HEK293 (cell line): Measurements from ENCODE around the gene AMOTL2.

Experiments
- CTCF ChIA-PET: fragments of 350-600 bp; formaldehyde crosslinking; extraction: SDS; loops from one replicate; lab custom pipeline; 2021; ENCODE audit warnings: antibody characterized with exemption; lab: Yijun Ruan, JAX
- POLR2A ChIA-PET: fragments of 300-600 bp; formaldehyde crosslinking; extraction: SDS; loops from one replicate; lab custom pipeline; 2020; ENCODE audit warnings: antibody characterized with exemption, inconsistent platforms; lab: Yijun Ruan, JAX
- H3K27ac ChIP-seq: fragments of 200-500 bp; sonication (Bioruptor generic); 2 replicates; pipeline ENCODE4 v1.5.1; 2014; ENCODE audit warnings: low read depth, low read length, control low read depth, inconsistent platforms; ENCODE audit errors: extremely low read depth
- H3K36me3 ChIP-seq, 2 experiments: fragments of 200-500 bp in 1 of 2; sonication (Bioruptor generic) in 1 of 2; 1 replicate in 1 of 2; 2 replicates in 1 of 2; pipeline ENCODE4 v1.5.1; 2014 to 2017; ENCODE audit warnings: inconsistent platforms in 2 of 2, low read length in 2 of 2; ENCODE audit not compliant: control insufficient read depth in 2 of 2, insufficient read depth in 1 of 2
- H3K4me1 ChIP-seq: fragments of 200-500 bp; sonication (Bioruptor generic); 2 replicates; pipeline ENCODE4 v1.5.1; 2014; ENCODE audit warnings: mild to moderate bottlenecking, low read length, inconsistent platforms; ENCODE audit not compliant: control insufficient read depth, insufficient read depth
- H3K4me3 ChIP-seq: 2 replicates; pipeline ENCODE4 v1.5.1; 2011; ENCODE audit warnings: low read depth, mild to moderate bottlenecking, control low read depth, low read length, moderate library complexity
- H3K9me3 ChIP-seq: fragments of 200-500 bp; sonication (Bioruptor generic); 2 replicates; pipeline ENCODE4 v1.5.1; 2014; ENCODE audit warnings: low read depth, low read length, inconsistent platforms; ENCODE audit not compliant: control insufficient read depth, insufficient read depth
- EGR2 ChIP-seq: fragments of 450-650 bp; formaldehyde crosslinking; IDR thresholded peaks from 2 replicates; pipeline ENCODE4 v1.5.1; 2016; ENCODE audit warnings: low read depth, missing biosample characterization, missing genetic modification characterization
- GLI4 ChIP-seq: fragments of 450-650 bp; formaldehyde crosslinking; IDR thresholded peaks from 2 replicates; pipeline ENCODE4 v1.5.1; 2016; ENCODE audit warnings: missing biosample characterization, missing genetic modification characterization
- RBAK ChIP-seq: fragments of 450-650 bp; formaldehyde crosslinking; IDR thresholded peaks from 2 replicates; pipeline ENCODE4 v1.5.1; 2016; ENCODE audit warnings: missing biosample characterization, missing genetic modification characterization
- WT1 ChIP-seq: fragments of 450-650 bp; formaldehyde crosslinking; IDR thresholded peaks from 2 replicates; pipeline ENCODE4 v1.5.1; 2016; ENCODE audit warnings: missing biosample characterization, missing genetic modification characterization
- ZNF121 ChIP-seq: fragments of 450-650 bp; formaldehyde crosslinking; IDR thresholded peaks from 2 replicates; pipeline ENCODE4 v1.5.1; 2016; ENCODE audit warnings: missing biosample characterization, missing genetic modification characterization
- ZNF184 ChIP-seq: fragments of 450-650 bp; IDR thresholded peaks from 2 replicates; pipeline ENCODE4 v1.5.1; 2018; ENCODE audit warnings: missing biosample characterization, mild to moderate bottlenecking, missing genetic modification characterization
- ZNF274 ChIP-seq, 2 experiments: fragments of 200-500 bp in 1 of 2; fragments of 450-650 bp in 1 of 2; sonication (Bioruptor generic) in 1 of 2; formaldehyde crosslinking in 1 of 2; IDR thresholded peaks; 2 replicates each; pipeline versions ENCODE4 v1.5.1 to v1.6.1; 2014 to 2016; ENCODE audit warnings: borderline replicate concordance in 1 of 2, inconsistent platforms in 1 of 2, low read length in 1 of 2, missing biosample characterization in 1 of 2, missing genetic modification characterization in 1 of 2
- ZNF350 ChIP-seq: fragments of 450-650 bp; formaldehyde crosslinking; IDR thresholded peaks from 2 replicates; pipeline ENCODE4 v1.5.0; 2017; ENCODE audit warnings: missing biosample characterization, mild to moderate bottlenecking, missing genetic modification characterization
- ZNF366 ChIP-seq: fragments of 450-650 bp; formaldehyde crosslinking; conservative IDR thresholded peaks from 2 replicates; pipeline ENCODE4 v1.5.1; 2016; ENCODE audit warnings: missing biosample characterization, missing genetic modification characterization
- ZNF394 ChIP-seq: fragments of 450-650 bp; formaldehyde crosslinking; IDR thresholded peaks from 2 replicates; pipeline ENCODE4 v1.5.1; 2016; ENCODE audit warnings: missing biosample characterization, missing genetic modification characterization, mild to moderate bottlenecking, moderate library complexity, borderline replicate concordance
- ZNF548 ChIP-seq: fragments of 450-650 bp; formaldehyde crosslinking; IDR thresholded peaks from 2 replicates; pipeline ENCODE4 v1.5.1; 2016; ENCODE audit warnings: missing biosample characterization, missing genetic modification characterization
- ZNF571 ChIP-seq: fragments of 450-650 bp; formaldehyde crosslinking; IDR thresholded peaks from 2 replicates; pipeline ENCODE4 v1.5.0; 2017; ENCODE audit warnings: missing biosample characterization, missing genetic modification characterization
- ZNF585B ChIP-seq: fragments of 450-650 bp; formaldehyde crosslinking; IDR thresholded peaks from 2 replicates; pipeline ENCODE4 v1.5.1; 2016; ENCODE audit warnings: missing biosample characterization, missing genetic modification characterization
- ZNF596 ChIP-seq: fragments of 450-650 bp; IDR thresholded peaks from 2 replicates; pipeline ENCODE4 v1.5.0; 2018; ENCODE audit warnings: missing biosample characterization, mild to moderate bottlenecking, missing genetic modification characterization, moderate library complexity
- ZNF660 ChIP-seq: fragments of 450-650 bp; IDR thresholded peaks from 2 replicates; pipeline ENCODE4 v1.5.1; 2018; ENCODE audit warnings: missing biosample characterization, mild to moderate bottlenecking, missing genetic modification characterization
- ZNF747 ChIP-seq: fragments of 450-650 bp; formaldehyde crosslinking; IDR thresholded peaks from 2 replicates; pipeline ENCODE4 v1.5.1; 2016; ENCODE audit warnings: missing biosample characterization, missing genetic modification characterization
- ZNF768 ChIP-seq: fragments of 450-650 bp; formaldehyde crosslinking; IDR thresholded peaks from 2 replicates; pipeline ENCODE4 v1.5.1; 2018; ENCODE audit warnings: missing biosample characterization, mild to moderate bottlenecking, missing genetic modification characterization
- ZNF837 ChIP-seq: fragments of 450-650 bp; formaldehyde crosslinking; IDR thresholded peaks from 2 replicates; pipeline ENCODE4 v1.5.1; 2016; ENCODE audit warnings: missing biosample characterization, missing genetic modification characterization
- TF ChIP-seq, protein P1 (sequence below): fragments of 450-650 bp; formaldehyde crosslinking; IDR thresholded peaks from 2 replicates; pipeline ENCODE4 v1.5.1; 2016; ENCODE audit warnings: missing biosample characterization, missing genetic modification characterization
- TF ChIP-seq, protein P2 (sequence below): fragments of 450-650 bp; formaldehyde crosslinking; IDR thresholded peaks from 2 replicates; pipeline ENCODE4 v1.5.0; 2017; ENCODE audit warnings: missing biosample characterization, missing genetic modification characterization, borderline replicate concordance
- TF ChIP-seq, protein P3 (sequence below): fragments of 450-650 bp; formaldehyde crosslinking; IDR thresholded peaks from 2 replicates; pipeline ENCODE4 v1.5.1; 2016; ENCODE audit warnings: missing biosample characterization, missing genetic modification characterization
- TF ChIP-seq, protein P4 (sequence below): fragments of 450-650 bp; formaldehyde crosslinking; IDR thresholded peaks from 2 replicates; pipeline ENCODE4 v1.5.1; 2016; ENCODE audit warnings: missing biosample characterization, missing genetic modification characterization
- TF ChIP-seq, protein P5 (sequence below): IDR thresholded peaks from 2 replicates; pipeline ENCODE4 v1.6.1; 2011; ENCODE audit warnings: mild to moderate bottlenecking, low read depth, low read length, borderline replicate concordance
- TF ChIP-seq, protein P6 (sequence below): fragments of 450-650 bp; formaldehyde crosslinking; IDR thresholded peaks from 2 replicates; pipeline ENCODE4 v1.5.1; 2016; ENCODE audit warnings: missing biosample characterization, missing genetic modification characterization

AMOTL2 gene

DNA sequence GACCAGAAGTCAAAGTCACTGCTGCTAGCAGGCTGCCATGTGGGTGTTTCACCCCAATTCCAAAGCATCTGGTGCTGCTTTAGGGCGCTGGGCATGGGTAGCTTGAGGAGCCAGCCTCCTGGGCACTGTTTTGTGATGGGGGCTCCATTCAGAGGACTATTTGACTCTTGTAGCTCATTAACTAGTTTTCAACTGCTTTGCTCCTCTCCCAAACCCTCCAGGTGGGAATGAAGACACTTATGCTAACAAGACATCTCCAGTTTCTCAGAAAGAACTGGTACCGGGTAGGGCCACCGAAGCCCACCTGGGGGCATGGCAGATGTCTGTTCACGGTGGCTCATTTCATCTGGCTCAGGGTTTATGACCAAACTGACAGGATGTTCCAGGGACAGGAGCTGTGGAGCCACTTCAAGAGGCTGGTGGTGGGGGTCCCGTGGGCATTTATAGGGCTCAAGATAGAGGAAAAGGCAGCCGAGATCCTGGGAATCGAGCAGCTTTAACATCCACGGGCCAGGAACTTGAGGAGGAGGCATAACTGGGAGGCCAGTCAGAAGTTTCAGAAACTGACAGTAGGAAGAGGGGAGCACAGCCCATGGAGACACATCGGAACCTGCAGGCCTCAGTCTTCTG lies 17.7 kb downstream of the AMOTL2 start (continued):
- no peak for TF ChIP-seq WT1 (tag by site-specific recombination)
- no peak for TF ChIP-seq ZNF366 (tag by site-specific recombination)
- TF ChIP-seq ZNF571 (tag by site-specific recombination): no peak
- TF ChIP-seq ZNF274 (IDR thresholded peaks at IDR 0.05; ENCODE audit: low read length): no peak
- TF ChIP-seq ZNF274 (tag by site-specific recombination; IDR thresholded peaks at IDR 0.05; ENCODE audit: borderline replicate concordance): no peak
- TF ChIP-seq, protein P1, sequence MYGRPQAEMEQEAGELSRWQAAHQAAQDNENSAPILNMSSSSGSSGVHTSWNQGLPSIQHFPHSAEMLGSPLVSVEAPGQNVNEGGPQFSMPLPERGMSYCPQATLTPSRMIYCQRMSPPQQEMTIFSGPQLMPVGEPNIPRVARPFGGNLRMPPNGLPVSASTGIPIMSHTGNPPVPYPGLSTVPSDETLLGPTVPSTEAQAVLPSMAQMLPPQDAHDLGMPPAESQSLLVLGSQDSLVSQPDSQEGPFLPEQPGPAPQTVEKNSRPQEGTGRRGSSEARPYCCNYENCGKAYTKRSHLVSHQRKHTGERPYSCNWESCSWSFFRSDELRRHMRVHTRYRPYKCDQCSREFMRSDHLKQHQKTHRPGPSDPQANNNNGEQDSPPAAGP (tag by site-specific recombination): no peak
- no peak for TF ChIP-seq ZNF768 (tag by site-specific recombination)
- TF ChIP-seq, protein P2, sequence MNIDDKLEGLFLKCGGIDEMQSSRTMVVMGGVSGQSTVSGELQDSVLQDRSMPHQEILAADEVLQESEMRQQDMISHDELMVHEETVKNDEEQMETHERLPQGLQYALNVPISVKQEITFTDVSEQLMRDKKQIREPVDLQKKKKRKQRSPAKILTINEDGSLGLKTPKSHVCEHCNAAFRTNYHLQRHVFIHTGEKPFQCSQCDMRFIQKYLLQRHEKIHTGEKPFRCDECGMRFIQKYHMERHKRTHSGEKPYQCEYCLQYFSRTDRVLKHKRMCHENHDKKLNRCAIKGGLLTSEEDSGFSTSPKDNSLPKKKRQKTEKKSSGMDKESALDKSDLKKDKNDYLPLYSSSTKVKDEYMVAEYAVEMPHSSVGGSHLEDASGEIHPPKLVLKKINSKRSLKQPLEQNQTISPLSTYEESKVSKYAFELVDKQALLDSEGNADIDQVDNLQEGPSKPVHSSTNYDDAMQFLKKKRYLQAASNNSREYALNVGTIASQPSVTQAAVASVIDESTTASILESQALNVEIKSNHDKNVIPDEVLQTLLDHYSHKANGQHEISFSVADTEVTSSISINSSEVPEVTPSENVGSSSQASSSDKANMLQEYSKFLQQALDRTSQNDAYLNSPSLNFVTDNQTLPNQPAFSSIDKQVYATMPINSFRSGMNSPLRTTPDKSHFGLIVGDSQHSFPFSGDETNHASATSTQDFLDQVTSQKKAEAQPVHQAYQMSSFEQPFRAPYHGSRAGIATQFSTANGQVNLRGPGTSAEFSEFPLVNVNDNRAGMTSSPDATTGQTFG (tag by site-specific recombination): no peak
- no peak for TF ChIP-seq ZNF596 (tag by site-specific recombination)
- TF ChIP-seq, all 188 proteins: peak for 0

DNA sequence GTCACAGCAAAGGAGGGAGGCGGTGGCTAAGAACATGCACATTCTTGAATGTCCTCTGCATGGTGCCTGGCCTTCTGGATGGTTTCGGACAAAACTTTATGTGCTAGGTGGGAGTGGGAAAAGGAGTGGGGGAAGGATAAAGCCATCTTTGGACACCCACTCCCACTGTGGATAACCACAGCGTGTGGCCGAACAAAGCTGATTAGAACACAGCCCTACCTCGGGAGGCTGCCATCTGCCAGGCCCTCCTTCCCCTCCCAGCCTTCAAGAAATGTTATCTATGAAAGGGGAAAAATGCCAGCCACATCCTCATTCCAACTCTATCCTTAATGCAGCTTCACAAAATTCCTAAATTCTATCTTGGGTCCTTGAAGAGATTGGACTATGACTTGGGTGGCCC lies 18.8 kb downstream of the AMOTL2 start:
- POLR2A ChIA-PET: interaction anchor here (1.5 to 4.0 kb wide), 2 partner anchors 10 to 19 kb away, joined by 3 to 29 read pairs; partner anchors contain the start of gene AMOTL2
- no peak overlapping the region for H3K27ac ChIP-seq

DNA sequence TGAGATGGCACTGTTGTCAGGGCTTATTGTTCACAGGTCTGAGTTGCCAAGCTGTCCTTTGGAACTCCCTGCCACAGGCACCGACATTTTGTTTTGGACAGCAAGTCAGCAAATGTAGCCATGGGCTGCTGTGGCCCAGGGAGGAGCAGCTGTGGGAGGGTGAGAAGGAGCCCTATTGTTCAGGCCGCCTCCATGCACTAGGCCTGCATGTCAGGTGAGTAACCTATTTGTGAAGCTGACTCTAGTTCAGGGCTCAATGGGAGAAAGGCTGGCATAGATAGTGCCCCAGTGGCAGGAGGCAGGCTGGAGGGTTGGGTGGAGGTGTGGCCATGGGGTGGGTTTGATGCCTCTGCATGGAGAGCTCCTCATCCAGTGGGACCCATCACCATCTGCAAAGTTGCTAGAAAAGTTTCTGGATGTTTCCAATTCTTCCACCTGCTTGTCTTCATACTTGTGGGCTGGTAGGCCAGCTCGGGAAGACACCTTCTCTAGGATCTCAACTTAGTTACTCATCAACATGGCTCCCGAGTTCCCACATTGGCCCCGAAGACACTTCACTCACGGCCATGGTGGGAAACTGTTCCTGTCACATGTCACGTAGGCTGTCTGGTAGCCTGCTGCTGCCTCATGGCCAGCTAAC lies 19.5 kb downstream of the AMOTL2 start:
- Histone ChIP-seq H3K4me1 (no peaks in the 10 kb centered on the region; the same call in 1 of the 2 replicates), H3K27ac (no peak overlapping the region), H3K36me3 (peaks cover 0 to 52% of the 10 kb centered on the region in 2 experiments; a peak in 1 of 3 replicates), H3K4me3 (no peak overlapping the region), H3K9me3 (no peaks in the 10 kb centered on the region)
- ChIA-PET CTCF (interaction anchor here (0.7 kb wide), 1 partner anchor 46 kb away, joined by 5 read pairs; no protein-coding TSS in a partner anchor), POLR2A (interaction anchor here (1.0 to 1.5 kb wide), 2 partner anchors 9 to 11 kb away, joined by 3 read pairs; no protein-coding TSS in a partner anchor)
- TF ChIP-seq ZNF394 (tag by site-specific recombination): no peak
- TF ChIP-seq, protein P3, sequence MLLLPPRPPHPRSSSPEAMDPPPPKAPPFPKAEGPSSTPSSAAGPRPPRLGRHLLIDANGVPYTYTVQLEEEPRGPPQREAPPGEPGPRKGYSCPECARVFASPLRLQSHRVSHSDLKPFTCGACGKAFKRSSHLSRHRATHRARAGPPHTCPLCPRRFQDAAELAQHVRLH (tag by site-specific recombination): no peak
- TF ChIP-seq GLI4 (tag by site-specific recombination): no peak
- no peak for TF ChIP-seq ZNF660 (tag by site-specific recombination)
- TF ChIP-seq RBAK (tag by site-specific recombination): no peak
- no peak for TF ChIP-seq ZNF747 (tag by site-specific recombination)
- TF ChIP-seq ZNF350 (tag by site-specific recombination): no peak
- TF ChIP-seq, protein P4, sequence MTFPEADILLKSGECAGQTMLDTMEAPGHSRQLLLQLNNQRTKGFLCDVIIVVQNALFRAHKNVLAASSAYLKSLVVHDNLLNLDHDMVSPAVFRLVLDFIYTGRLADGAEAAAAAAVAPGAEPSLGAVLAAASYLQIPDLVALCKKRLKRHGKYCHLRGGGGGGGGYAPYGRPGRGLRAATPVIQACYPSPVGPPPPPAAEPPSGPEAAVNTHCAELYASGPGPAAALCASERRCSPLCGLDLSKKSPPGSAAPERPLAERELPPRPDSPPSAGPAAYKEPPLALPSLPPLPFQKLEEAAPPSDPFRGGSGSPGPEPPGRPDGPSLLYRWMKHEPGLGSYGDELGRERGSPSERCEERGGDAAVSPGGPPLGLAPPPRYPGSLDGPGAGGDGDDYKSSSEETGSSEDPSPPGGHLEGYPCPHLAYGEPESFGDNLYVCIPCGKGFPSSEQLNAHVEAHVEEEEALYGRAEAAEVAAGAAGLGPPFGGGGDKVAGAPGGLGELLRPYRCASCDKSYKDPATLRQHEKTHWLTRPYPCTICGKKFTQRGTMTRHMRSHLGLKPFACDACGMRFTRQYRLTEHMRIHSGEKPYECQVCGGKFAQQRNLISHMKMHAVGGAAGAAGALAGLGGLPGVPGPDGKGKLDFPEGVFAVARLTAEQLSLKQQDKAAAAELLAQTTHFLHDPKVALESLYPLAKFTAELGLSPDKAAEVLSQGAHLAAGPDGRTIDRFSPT: no peak

More for the DNA sequence above, 18.8 kb downstream of the AMOTL2 start:
- H3K9me3 ChIP-seq: no peaks in the 10 kb centered on the region
- peaks cover 0 to 59% of the 10 kb centered on the region in 2 experiments; a peak in 1 of 3 replicates for H3K36me3 ChIP-seq
- CTCF ChIA-PET: interaction anchor here (1.1 kb wide), 1 partner anchor 15 kb away, joined by 3 read pairs; no protein-coding TSS in a partner anchor
- no peaks in the 10 kb centered on the region; the same call in 1 of the 2 replicates for H3K4me1 ChIP-seq
- no peak overlapping the region for H3K4me3 ChIP-seq
- TF ChIP-seq EGR2 (tag by site-specific recombination) (peak; percentile 35; the same call in 1 of the 2 replicates), ZNF548 (tag by site-specific recombination) (no peak), ZNF837 (tag by site-specific recombination) (no peak), ZNF121 (tag by site-specific recombination) (no peak), ZNF184 (no peak), ZNF585B (tag by site-specific recombination) (no peak), ZNF350 (tag by site-specific recombination) (no peak)
- TF ChIP-seq, protein P5, sequence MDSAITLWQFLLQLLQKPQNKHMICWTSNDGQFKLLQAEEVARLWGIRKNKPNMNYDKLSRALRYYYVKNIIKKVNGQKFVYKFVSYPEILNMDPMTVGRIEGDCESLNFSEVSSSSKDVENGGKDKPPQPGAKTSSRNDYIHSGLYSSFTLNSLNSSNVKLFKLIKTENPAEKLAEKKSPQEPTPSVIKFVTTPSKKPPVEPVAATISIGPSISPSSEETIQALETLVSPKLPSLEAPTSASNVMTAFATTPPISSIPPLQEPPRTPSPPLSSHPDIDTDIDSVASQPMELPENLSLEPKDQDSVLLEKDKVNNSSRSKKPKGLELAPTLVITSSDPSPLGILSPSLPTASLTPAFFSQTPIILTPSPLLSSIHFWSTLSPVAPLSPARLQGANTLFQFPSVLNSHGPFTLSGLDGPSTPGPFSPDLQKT: no peak
- TF ChIP-seq, protein P6, sequence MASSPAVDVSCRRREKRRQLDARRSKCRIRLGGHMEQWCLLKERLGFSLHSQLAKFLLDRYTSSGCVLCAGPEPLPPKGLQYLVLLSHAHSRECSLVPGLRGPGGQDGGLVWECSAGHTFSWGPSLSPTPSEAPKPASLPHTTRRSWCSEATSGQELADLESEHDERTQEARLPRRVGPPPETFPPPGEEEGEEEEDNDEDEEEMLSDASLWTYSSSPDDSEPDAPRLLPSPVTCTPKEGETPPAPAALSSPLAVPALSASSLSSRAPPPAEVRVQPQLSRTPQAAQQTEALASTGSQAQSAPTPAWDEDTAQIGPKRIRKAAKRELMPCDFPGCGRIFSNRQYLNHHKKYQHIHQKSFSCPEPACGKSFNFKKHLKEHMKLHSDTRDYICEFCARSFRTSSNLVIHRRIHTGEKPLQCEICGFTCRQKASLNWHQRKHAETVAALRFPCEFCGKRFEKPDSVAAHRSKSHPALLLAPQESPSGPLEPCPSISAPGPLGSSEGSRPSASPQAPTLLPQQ (tag by site-specific recombination): no peak
